Esophagus muscularis mucosa (tissue), 4 donors: ENCODE data around the gene KCNJ5. TPM values are rescaled to one million over a fixed set of nuclear protein-coding genes. Genes with fewer than 3 reads are reported as not detected.

Experiments
- DNase-seq: peaks from one replicate; pipeline ENCODE4 v3.0.0-alpha.2; 2017; ENCODE audit errors: extremely low spot score
- H3K27ac ChIP-seq, 4 donors: fragments of 200-600 bp; sonication (generic); replicated peaks in 1 of 4; 1 replicate in 3 of 4; 2 replicates in 1 of 4; pipeline ENCODE4 v1.5.1; 2016 to 2019; ENCODE audit warnings: mild to moderate bottlenecking in 1 of 4
- H3K27me3 ChIP-seq, 4 donors: fragments of 200-600 bp; sonication (generic); one replicate each; pipeline versions ENCODE4 v1.5.1 to v1.6.0; 2016 to 2019
- H3K36me3 ChIP-seq, 4 donors: fragments of 200-600 bp; sonication (generic); one replicate each; pipeline ENCODE4 v1.5.1; 2016 to 2019
- H3K4me1 ChIP-seq, 4 donors: fragments of 200-600 bp; sonication (generic); one replicate each; pipeline ENCODE4 v1.5.1; 2016 to 2019
- H3K4me3 ChIP-seq, 4 donors: fragments of 200-600 bp; sonication (generic); 1 replicate in 2 of 4; 2 replicates in 2 of 4; pipeline ENCODE4 v1.5.1; 2016 to 2019; ENCODE audit warnings: mild to moderate bottlenecking in 4 of 4, moderate library complexity in 1 of 4
- H3K9me3 ChIP-seq, 4 donors: fragments of 200-600 bp; sonication (generic); 1 replicate in 3 of 4; 2 replicates in 1 of 4; pipeline ENCODE4 v1.5.1; 2016 to 2019
- EP300 ChIP-seq: sonication (generic); formaldehyde crosslinking; IDR thresholded peaks from one replicate; pipeline ENCODE4 v1.6.1; 2017; ENCODE audit warnings: antibody characterized with exemption
- POLR2A ChIP-seq: fragments of 450-650 bp; IDR thresholded peaks from one replicate; pipeline ENCODE4 v1.6.1; 2017; ENCODE audit warnings: antibody characterized with exemption, moderate library complexity, mild to moderate bottlenecking, low read depth
- POLR2AphosphoS5 ChIP-seq, 2 donors: sonication (generic); formaldehyde crosslinking; IDR thresholded peaks; one replicate each; pipeline ENCODE4 v1.6.1; 2017; ENCODE audit warnings: antibody characterized with exemption in 2 of 2
- WGBS: methylation state at CpG from one replicate; pipeline ENCODE4 v1.1.5; 2018; 5-methylcytosine and 5-hydroxymethylcytosine counted together
- intact Hi-C: fragments of 100-400 bp; cut with DNase I; formaldehyde crosslinking; loops from one replicate; pipeline ENCODE4 v1.15.1; 2023
- total RNA-seq, 4 donors: library from RNA; depleted of rRNA; stranded (reverse); fragments of >200 nt; gene quantifications; one replicate each; pipeline versions ENCODE4 v1.1.0 to v1.2.1, GENCODE V29; 2016
- TF ChIP-seq, protein P1 (sequence below), 3 experiments: fragments of 200-600 bp in 2 of 3; fragments of 450-650 bp in 1 of 3; sonication (generic) in 2 of 3; IDR thresholded peaks; one replicate each; pipeline ENCODE4 v1.5.1; 2017 to 2019; ENCODE audit warnings: antibody characterized with exemption in 3 of 3, mild to moderate bottlenecking in 2 of 3, moderate library complexity in 1 of 3

The KCNJ5 gene
- total RNA-seq, 4 donors from 2014 or later: 0.80 to 3.8 (median 1.00) TPM

DNA sequence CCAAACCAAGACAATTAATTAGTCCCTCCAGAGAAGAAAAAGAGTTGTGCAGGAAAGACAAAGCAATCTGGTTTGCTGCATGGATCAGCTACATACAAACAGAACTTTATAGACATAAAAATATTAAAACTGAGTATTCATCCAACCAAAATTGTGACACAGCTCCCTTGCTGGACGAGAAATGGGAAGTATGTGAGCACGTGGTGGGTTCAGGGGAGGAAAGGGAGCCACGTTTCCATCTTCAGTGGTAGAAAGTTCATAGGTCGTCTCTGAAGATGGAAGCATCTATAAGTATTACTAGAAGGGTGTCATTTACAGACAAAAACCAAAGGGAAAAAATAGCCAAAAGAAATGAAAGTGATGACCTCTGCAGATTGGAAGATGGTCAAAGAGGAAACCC lies 7.1 kb upstream of the KCNJ5 start:
- TF ChIP-seq POLR2AphosphoS5 (IDR thresholded peaks at IDR 0.05) (no peak), POLR2A (no peak), EP300 (no peak)
- TF ChIP-seq, protein P1, sequence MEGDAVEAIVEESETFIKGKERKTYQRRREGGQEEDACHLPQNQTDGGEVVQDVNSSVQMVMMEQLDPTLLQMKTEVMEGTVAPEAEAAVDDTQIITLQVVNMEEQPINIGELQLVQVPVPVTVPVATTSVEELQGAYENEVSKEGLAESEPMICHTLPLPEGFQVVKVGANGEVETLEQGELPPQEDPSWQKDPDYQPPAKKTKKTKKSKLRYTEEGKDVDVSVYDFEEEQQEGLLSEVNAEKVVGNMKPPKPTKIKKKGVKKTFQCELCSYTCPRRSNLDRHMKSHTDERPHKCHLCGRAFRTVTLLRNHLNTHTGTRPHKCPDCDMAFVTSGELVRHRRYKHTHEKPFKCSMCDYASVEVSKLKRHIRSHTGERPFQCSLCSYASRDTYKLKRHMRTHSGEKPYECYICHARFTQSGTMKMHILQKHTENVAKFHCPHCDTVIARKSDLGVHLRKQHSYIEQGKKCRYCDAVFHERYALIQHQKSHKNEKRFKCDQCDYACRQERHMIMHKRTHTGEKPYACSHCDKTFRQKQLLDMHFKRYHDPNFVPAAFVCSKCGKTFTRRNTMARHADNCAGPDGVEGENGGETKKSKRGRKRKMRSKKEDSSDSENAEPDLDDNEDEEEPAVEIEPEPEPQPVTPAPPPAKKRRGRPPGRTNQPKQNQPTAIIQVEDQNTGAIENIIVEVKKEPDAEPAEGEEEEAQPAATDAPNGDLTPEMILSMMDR (IDR thresholded peaks at IDR 0.05): no peak
- Histone ChIP-seq H3K36me3 (no peaks in the 10 kb centered on the region), H3K9me3 (no peaks in the 10 kb centered on the region), H3K27me3 (peaks cover 0 to 43% (median 0%) of the 10 kb centered on the region in 4 donors), H3K27ac (no peak overlapping the region), H3K4me3 (no peak overlapping the region), H3K4me1 (no peaks in the 10 kb centered on the region)
- intact Hi-C loops: loop anchor here (2.0 to 10.0 kb wide), 2 partner anchors 73 to 451 kb away; no protein-coding TSS in a partner anchor
- WGBS: 45% methylated on average over 4 of the region's 4 CpGs
- no peak for DNase-seq

DNA sequence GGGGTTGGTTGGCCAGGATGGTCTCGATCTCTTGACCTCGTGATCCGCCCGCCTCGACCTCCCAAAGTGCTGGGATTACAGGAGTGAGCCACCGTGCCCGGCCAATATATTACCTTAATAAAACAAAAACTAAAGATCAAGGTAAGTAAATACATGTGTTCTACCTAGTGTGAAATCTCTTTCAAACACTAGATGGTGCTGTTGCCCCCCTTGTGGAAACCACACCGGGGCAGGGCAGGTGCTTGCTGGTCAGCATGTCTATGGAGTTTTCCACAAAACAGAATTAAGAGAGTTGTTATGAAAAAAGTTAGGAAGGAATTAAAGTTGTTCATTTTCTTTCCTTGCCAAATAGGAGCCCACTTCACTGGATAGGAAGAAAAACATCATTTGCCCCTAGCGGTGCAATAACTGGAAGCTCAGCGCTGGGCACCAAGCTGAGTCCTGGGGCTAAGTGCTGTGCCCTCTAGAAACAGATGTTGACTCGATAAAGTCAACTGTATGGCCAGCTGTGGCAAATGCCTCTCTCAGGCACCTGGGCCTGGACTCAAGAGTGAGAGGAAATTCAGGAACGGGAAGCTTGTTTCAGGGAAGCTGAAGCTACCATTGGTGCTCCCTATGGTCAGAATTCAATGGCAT lies 6.3 kb upstream of the KCNJ5 start:
- H3K27ac ChIP-seq: no peak overlapping the region
- TF ChIP-seq EP300: no peak
- TF ChIP-seq, protein P1 (IDR thresholded peaks at IDR 0.05): peak; percentile 86 to 87 (median 86)
- no peak for TF ChIP-seq POLR2A
- TF ChIP-seq POLR2AphosphoS5 (IDR thresholded peaks at IDR 0.05): no peak
- peaks cover 0 to under 1% (median 0%) of the 10 kb centered on the region in 4 donors for H3K4me1 ChIP-seq
- no peaks in the 10 kb centered on the region for H3K36me3 ChIP-seq
- no peaks in the 10 kb centered on the region for H3K9me3 ChIP-seq
- no peak overlapping the region for H3K4me3 ChIP-seq
- WGBS: 29% methylated on average over 12 of the region's 12 CpGs
- intact Hi-C loops: loop anchor here (2.0 to 10.0 kb wide), 2 partner anchors 72 to 450 kb away; no protein-coding TSS in a partner anchor
- H3K27me3 ChIP-seq: peaks cover 0 to 48% (median 2%) of the 10 kb centered on the region in 4 donors
- no peak for DNase-seq

GRCh38 chr11:128886406-128887124 lies 4.6 kb upstream of the KCNJ5 start:
- Histone ChIP-seq H3K27me3 (peaks cover 0 to 52% (median 8%) of the 10 kb centered on the region in 4 donors), H3K27ac (no peak overlapping the region), H3K36me3 (no peaks in the 10 kb centered on the region), H3K4me1 (peaks cover 7 to 18% (median 17%) of the 10 kb centered on the region in 4 donors), H3K9me3 (no peaks in the 10 kb centered on the region), H3K4me3 (no peak overlapping the region)
- DNase-seq: no peak
- 56% methylated on average over 5 of the region's 5 CpGs for WGBS
- intact Hi-C loops: loop anchor here (10.0 kb wide), 1 partner anchor 448 kb away; no protein-coding TSS in a partner anchor
- TF ChIP-seq, protein P1 (IDR thresholded peaks at IDR 0.05): no peak
- no peak for TF ChIP-seq EP300
- no peak for TF ChIP-seq POLR2AphosphoS5 (IDR thresholded peaks at IDR 0.05)
- TF ChIP-seq POLR2A: no peak

DNA sequence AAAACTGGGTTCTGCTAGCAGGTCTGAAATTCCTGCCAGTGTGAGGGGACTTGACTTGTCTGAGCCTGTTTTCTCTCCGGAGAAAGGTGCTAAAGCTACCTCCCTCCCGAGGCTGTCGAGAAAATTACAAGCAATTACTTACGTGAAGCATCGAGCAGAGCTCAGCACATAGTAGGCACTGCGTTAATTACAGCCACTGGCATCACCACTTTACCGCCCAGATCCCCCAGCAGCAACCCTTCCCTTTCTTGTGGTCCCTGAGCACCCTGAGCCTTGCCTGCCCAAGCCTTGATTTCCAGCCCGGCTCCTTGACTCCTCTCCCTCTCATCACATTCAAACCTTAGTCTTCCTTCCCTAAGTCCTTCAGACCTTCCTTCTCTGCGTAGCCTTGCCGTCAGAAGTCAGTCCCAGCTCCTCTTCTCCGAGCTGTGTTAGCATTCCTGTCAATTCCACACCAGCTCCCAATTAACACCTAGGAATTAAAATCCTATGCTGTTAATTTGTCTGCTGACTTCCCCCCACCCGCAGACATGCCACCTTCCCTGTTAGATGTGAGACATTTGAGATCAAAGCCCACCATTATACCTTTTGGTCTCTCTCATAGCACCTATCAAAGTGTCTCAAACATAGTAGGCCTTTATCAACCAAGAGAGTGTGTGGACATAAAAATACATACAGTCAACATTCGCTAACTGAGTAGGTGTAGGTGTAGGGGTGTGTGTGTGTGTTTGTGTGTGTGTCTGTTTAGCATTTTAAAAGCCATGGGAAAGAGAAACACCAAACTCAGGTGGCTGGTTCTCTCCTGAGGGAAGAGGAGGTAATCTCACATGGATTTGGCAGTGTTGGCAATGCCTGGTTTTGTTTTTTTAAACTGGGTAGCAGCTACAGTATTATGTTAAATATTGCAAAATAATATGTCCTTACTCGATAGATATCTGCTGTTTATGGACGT lies 2.8 kb upstream of the KCNJ5 start:
- Histone ChIP-seq H3K4me3 (no peak overlapping the region), H3K27me3 (peaks cover 0 to 60% (median 8%) of the 10 kb centered on the region in 4 donors), H3K36me3 (no peaks in the 10 kb centered on the region), H3K4me1 (peaks cover 19 to 21% (median 19%) of the 10 kb centered on the region in 4 donors), H3K27ac (no peak overlapping the region), H3K9me3 (no peaks in the 10 kb centered on the region)
- WGBS: 87% methylated on average over 15 of the region's 15 CpGs
- no peak for DNase-seq
- no peak for TF ChIP-seq POLR2AphosphoS5 (IDR thresholded peaks at IDR 0.05)
- TF ChIP-seq, protein P1 (IDR thresholded peaks at IDR 0.05): no peak
- TF ChIP-seq POLR2A: no peak
- TF ChIP-seq EP300: no peak
- intact Hi-C loops: loop anchor here (10.0 kb wide), 1 partner anchor 446 kb away; no protein-coding TSS in a partner anchor
